A549 (cell line): ENCODE data around the gene SNTG2. TPM values are rescaled to one million over a fixed set of nuclear protein-coding genes. Genes with fewer than 3 reads are reported as not detected.

Experiments used
- ATAC-seq, 2 experiments: fragments of 200-7000 bp in 1 of 2; fragments of >200 bp in 1 of 2; cut with Nextera tagmentation in 1 of 2; cut with Tn5 transposase in 1 of 2; 3 replicates each; pipeline versions ENCODE4 v1.8.0 to v1.9.1; 2018 to 2020; ENCODE audit warnings: mild to moderate bottlenecking in 1 of 2, moderate library complexity in 1 of 2
- CTCF ChIA-PET: fragments of 300-600 bp; sonication (Branson Sonifier 250); formaldehyde crosslinking; extraction: SDS; loops from one replicate; lab custom pipeline; 2021; ENCODE audit warnings: antibody characterized with exemption, inconsistent platforms; lab: Yijun Ruan, JAX
- POLR2A ChIA-PET: fragments of 350-600 bp; formaldehyde crosslinking; extraction: SDS; loops from one replicate; lab custom pipeline; 2021; ENCODE audit warnings: antibody characterized with exemption, inconsistent platforms; lab: Yijun Ruan, JAX
- DNase-seq, 2 experiments: peaks; one replicate each; pipeline versions ENCODE4 v3.0.0 to v3.0.0-alpha.2; 2011 to 2016; ENCODE audit warnings: low read depth in 1 of 2, low spot score in 1 of 2
- FAIRE-seq: peaks from 2 replicates; lab custom pipeline; 2011; peaks lifted over from hg19 to GRCh38; lab: Jason Lieb, UNC
- H3K27ac ChIP-seq, 2 experiments: fragments of >200 bp; sonication (Bioruptor Twin); formaldehyde crosslinking; 3 replicates each; pipeline ENCODE4 v1.5.1; 2016 to 2017
- H3K4me1 ChIP-seq: fragments of >200 bp; sonication (Bioruptor Twin); formaldehyde crosslinking; 3 replicates; pipeline ENCODE4 v1.6.1; 2016
- H3K4me2 ChIP-seq: fragments of >200 bp; sonication (Bioruptor Twin); formaldehyde crosslinking; 3 replicates; pipeline ENCODE4 v1.6.1; 2016
- H3K4me3 ChIP-seq: fragments of >200 bp; sonication (Bioruptor Twin); formaldehyde crosslinking; 3 replicates; pipeline ENCODE4 v1.5.1; 2016
- H3K9me3 ChIP-seq: fragments of >200 bp; sonication (Bioruptor Twin); formaldehyde crosslinking; 3 replicates; pipeline ENCODE4 v1.6.1; 2016
- BCL3 ChIP-seq: fragments of >200 bp; sonication (Bioruptor Twin); formaldehyde crosslinking; IDR thresholded peaks from 3 replicates; pipeline ENCODE4 v1.6.1; 2016
- CBX2 ChIP-seq: fragments of 200-600 bp; sonication (generic); IDR thresholded peaks from 2 replicates; pipeline ENCODE4 v1.6.1; 2016; ENCODE audit warnings: low read depth, mild to moderate bottlenecking, borderline replicate concordance
- CHD4 ChIP-seq: fragments of 200-600 bp; sonication (generic); IDR thresholded peaks from 2 replicates; pipeline ENCODE4 v1.6.1; 2016; ENCODE audit warnings: antibody characterized with exemption, mild to moderate bottlenecking, borderline replicate concordance
- CTCF ChIP-seq: fragments of >200 bp; sonication (Bioruptor Twin); formaldehyde crosslinking; IDR thresholded peaks from 3 replicates; pipeline ENCODE4 v1.5.1; 2016
- EHF ChIP-seq: fragments of 250-450 bp; sonication (Bioruptor Pico); IDR thresholded peaks from 2 replicates; pipeline ENCODE4 v1.5.0; 2020; ENCODE audit warnings: mild to moderate bottlenecking
- EP300 ChIP-seq, 2 experiments: fragments of >200 bp; sonication (Bioruptor Twin); formaldehyde crosslinking; IDR thresholded peaks; 2 replicates in 1 of 2; 3 replicates in 1 of 2; pipeline ENCODE4 v1.6.1; 2016 to 2017
- GATA3 ChIP-seq: IDR thresholded peaks from 2 replicates; pipeline ENCODE4 v1.6.1; 2012; ENCODE audit warnings: borderline replicate concordance
- HDAC2 ChIP-seq: fragments of 200-600 bp; sonication (generic); IDR thresholded peaks from 2 replicates; pipeline ENCODE4 v1.6.1; 2016
- HES2 ChIP-seq: fragments of >200 bp; sonication (Bioruptor Twin); formaldehyde crosslinking; IDR thresholded peaks from 2 replicates; pipeline ENCODE4 v1.6.1; 2016
- HEYL ChIP-seq: fragments of 250-450 bp; sonication (Bioruptor Pico); IDR thresholded peaks from 2 replicates; pipeline ENCODE4 v1.8.0; 2021; ENCODE audit warnings: mild to moderate bottlenecking, moderate library complexity
- HMGXB4 ChIP-seq: fragments of 250-450 bp; sonication (Bioruptor Pico); IDR thresholded peaks from 2 replicates; pipeline ENCODE4 v1.5.0; 2021; ENCODE audit warnings: mild to moderate bottlenecking, moderate library complexity, borderline replicate concordance
- JUNB ChIP-seq: fragments of >200 bp; sonication (Bioruptor Twin); formaldehyde crosslinking; IDR thresholded peaks from 2 replicates; pipeline ENCODE4 v1.6.1; 2016
- KDM5A ChIP-seq: fragments of 200-600 bp; sonication (generic); IDR thresholded peaks from 2 replicates; pipeline ENCODE4 v1.6.1; 2016; ENCODE audit warnings: antibody characterized with exemption, mild to moderate bottlenecking
- MAFK ChIP-seq: fragments of 450-650 bp; IDR thresholded peaks from 2 replicates; pipeline ENCODE4 v1.6.1; 2014; ENCODE audit not compliant: partially characterized antibody
- MAZ ChIP-seq: fragments of 150-350 bp; IDR thresholded peaks from 2 replicates; pipeline ENCODE4 v1.6.1; 2014; ENCODE audit warnings: antibody characterized with exemption, low read depth, low read length, borderline replicate concordance
- MYC ChIP-seq: IDR thresholded peaks from 2 replicates; pipeline ENCODE4 v1.6.1; 2012; ENCODE audit warnings: mild to moderate bottlenecking, inconsistent platforms, low read length, improper control_type of control experiment, borderline replicate concordance
- PHF8 ChIP-seq: fragments of 200-600 bp; sonication (generic); IDR thresholded peaks from 2 replicates; pipeline ENCODE4 v1.6.1; 2016; ENCODE audit warnings: low read depth, mild to moderate bottlenecking, antibody characterized with exemption, moderate library complexity, borderline replicate concordance
- POLR2A ChIP-seq: IDR thresholded peaks from 2 replicates; pipeline ENCODE4 v1.6.1; 2012; ENCODE audit warnings: mild to moderate bottlenecking, low read length
- SMC3 ChIP-seq: fragments of >200 bp; sonication (Bioruptor Twin); formaldehyde crosslinking; IDR thresholded peaks from 3 replicates; pipeline ENCODE4 v1.6.1; 2018; ENCODE audit warnings: inconsistent platforms
- TP53 ChIP-seq: fragments of 250-450 bp; sonication (Bioruptor Pico); IDR thresholded peaks from 2 replicates; pipeline ENCODE4 v1.5.0; 2021; ENCODE audit warnings: mild to moderate bottlenecking, moderate library complexity
- ZC3H11A ChIP-seq: fragments of 450-650 bp; IDR thresholded peaks from 2 replicates; pipeline ENCODE4 v1.6.1; 2014; ENCODE audit warnings: antibody characterized with exemption, mild to moderate bottlenecking
- ZNF302 ChIP-seq: fragments of 250-450 bp; sonication (Bioruptor Pico); IDR thresholded peaks from 2 replicates; pipeline ENCODE4 v1.9.0; 2021; ENCODE audit warnings: inconsistent platforms, mild to moderate bottlenecking, moderate library complexity
- WGBS: methylation state at CpG from one replicate; pipeline ENCODE4 v1.1.6; 2017; ENCODE audit errors: missing lambda C conversion rate; 5-methylcytosine and 5-hydroxymethylcytosine counted together
- polyA plus RNA-seq, 4 experiments: library from polyadenylated mRNA; depleted of rRNA in 3 of 4; stranded (reverse); fragments of >200 nt; fragmentation: RNase III in 1 of 4; extraction: RNeasy Plus Mini Kit Qiagen cat#74134 plus additional on column Dnase treatment in 1 of 4; gene quantifications; 2 replicates in 3 of 4; 3 replicates in 1 of 4; pipeline ENCODE4 v1.2.3, GENCODE V29; 2011 to 2017

Gene SNTG2
- polyA plus RNA-seq, 2 of the 4 experiments (the other 2 are of a cell fraction), result not detected

GRCh38 chr2:1224901-1225300, 274.3 kb downstream of the SNTG2 start:
- WGBS, result 9% methylated on average over 3 of the region's 3 CpGs
- Histone ChIP-seq H3K4me1 (no peaks in the 10 kb centered on the region), H3K9me3 (peaks cover 6% of the 10 kb centered on the region; the same call in 1 of the 3 replicates), H3K4me2 (no peak overlapping the region), H3K27ac (no peak overlapping the region), H3K4me3 (no peak overlapping the region)
- no peak for TF ChIP-seq TP53
- TF ChIP-seq EP300 (IDR thresholded peaks at IDR 0.05), result no peak
- TF ChIP-seq POLR2A, result no peak
- TF ChIP-seq CTCF, result no peak
- no peak for TF ChIP-seq SMC3
- no peak for TF ChIP-seq CBX2
- no peak for TF ChIP-seq CHD4
- TF ChIP-seq JUNB, result no peak
- no peak for TF ChIP-seq MAFK
- TF ChIP-seq HEYL (CRISPR knock-in tag), result no peak
- no peak for TF ChIP-seq GATA3
- TF ChIP-seq ZC3H11A, result no peak
- TF ChIP-seq MAZ, result no peak
- ChIA-PET CTCF (no interaction called here), POLR2A (no interaction called here)
- no peak for DNase-seq
- no peak for FAIRE-seq
- no peak for ATAC-seq

- ChIA-PET CTCF (no interaction called here), POLR2A (no interaction called here)
- H3K4me2 ChIP-seq, result no peak overlapping the region
- H3K9me3 ChIP-seq, result no peaks in the 10 kb centered on the region
- ATAC-seq (no peak), FAIRE-seq (no peak), DNase-seq (no peak)
- no peaks in the 10 kb centered on the region for H3K4me1 ChIP-seq
- no peak for TF ChIP-seq PHF8
- TF ChIP-seq KDM5A, result no peak
- no peak for TF ChIP-seq ZNF302 (CRISPR knock-in tag)
- no peak for TF ChIP-seq HMGXB4 (CRISPR knock-in tag)
- no peak for TF ChIP-seq TP53
- no peak for TF ChIP-seq BCL3
- no peak for TF ChIP-seq HES2
- no peak for TF ChIP-seq HDAC2
- no peak for TF ChIP-seq GATA3
- TF ChIP-seq CHD4, result no peak
- no peak for TF ChIP-seq EHF (CRISPR knock-in tag)
- TF ChIP-seq MYC, result no peak
- no peak overlapping the region for H3K27ac ChIP-seq
- no peak overlapping the region for H3K4me3 ChIP-seq
- WGBS, result 49% methylated on average over 3 of the region's 3 CpGs
These were observed 276.1 kb downstream of the SNTG2 start for GRCh38 chr2:1226766-1227165.
